NCI-H2171 treated with DMSO at 0.1 percent for 48 hours (cell line): ENCODE results near the gene B3GALT4.
"Not testable (repeated sequence)": the region's sequence is repeated elsewhere in the genome, so short reads cannot be mapped to it uniquely, and the experiment has no call there.

ENCODE experiments used
- DNase-seq: peaks from one replicate; lab custom pipeline; 2025; lab: John Stamatoyannopoulos, UW

The B3GALT4 gene

GRCh38 chr6:33272275-33273128 lies 4.4 kb upstream of the B3GALT4 start:
- DNase-seq = no peak

- DNase-seq = no peak
Observed at GRCh38 chr6:33273129-33273923, 3.6 kb upstream of the B3GALT4 start.

GRCh38 chr6:33273924-33274902 lies 2.7 kb upstream of the B3GALT4 start:
- DNase-seq = no peak

- not testable (repeated sequence) for DNase-seq
Observed at GRCh38 chr6:33275795-33276580, 935 bp upstream of the B3GALT4 start.

- DNase-seq = no peak
Observed at GRCh38 chr6:33276581-33276863, 401 bp upstream of the B3GALT4 start.

GRCh38 chr6:33277663-33278391 lies 904 bp downstream of the B3GALT4 start:
- no peak for DNase-seq

- DNase-seq = no peak
Observed at GRCh38 chr6:33278392-33278741, 1.4 kb downstream of the B3GALT4 start.

- DNase-seq = no peak
Observed at GRCh38 chr6:33278810-33279209, 1.9 kb downstream of the B3GALT4 start.

- DNase-seq = no peak
Observed at GRCh38 chr6:33279257-33279695, 2.4 kb downstream of the B3GALT4 start.

GRCh38 chr6:33279971-33280511 lies 3.1 kb downstream of the B3GALT4 start:
- peak; percentile 75 for DNase-seq

- DNase-seq = no peak
Observed at GRCh38 chr6:33280539-33280938, 3.6 kb downstream of the B3GALT4 start.

- DNase-seq = not testable (repeated sequence)
Observed at GRCh38 chr6:33285214-33285613, 8.3 kb downstream of the B3GALT4 start.

GRCh38 chr6:33286946-33287914 lies 10.3 kb downstream of the B3GALT4 start:
- no peak for DNase-seq

GRCh38 chr6:33288141-33288920 lies 11.4 kb downstream of the B3GALT4 start:
- no peak for DNase-seq

- DNase-seq = peak; percentile 97
Observed at GRCh38 chr6:33288921-33289783, 12.2 kb downstream of the B3GALT4 start, which contains the start of the genes PFDN6 and WDR46. Gene PFDN6, plus strand, starts transcription at chr6:33289601. Its CDS starts 256 bp downstream, at chr6:33289857. Gene WDR46, minus strand, starts transcription at chr6:33289239. Its CDS starts 69 bp downstream, at chr6:33289170.

GRCh38 chr6:33289784-33290315 lies 12.9 kb downstream of the B3GALT4 start:
- DNase-seq = no peak

GRCh38 chr6:33290459-33290858 lies 13.5 kb downstream of the B3GALT4 start:
- no peak for DNase-seq
